Neural progenitor cell (in vitro differentiated cells): ENCODE results near the gene XPO1. TPM values are rescaled to one million over a fixed set of nuclear protein-coding genes. Genes with fewer than 3 reads are reported as not detected.

ENCODE experiments used
- DNase-seq: peaks from one replicate; pipeline ENCODE4 v3.0.0-alpha.2; 2016; ENCODE audit warnings: low spot score
- H2AFZ ChIP-seq: fragments of 200-600 bp; sonication (generic); replicated peaks from 2 replicates; pipeline ENCODE4 v1.6.1; 2016; ENCODE audit warnings: antibody characterized with exemption
- H3F3A ChIP-seq: fragments of 200-600 bp; sonication (generic); 2 replicates; pipeline ENCODE4 v1.6.1; 2016; ENCODE audit warnings: antibody characterized with exemption, low read depth
- H3K27ac ChIP-seq: fragments of 200-600 bp; sonication (generic); 2 replicates; pipeline ENCODE4 v1.5.1; 2016; ENCODE audit warnings: mild to moderate bottlenecking
- H3K27me3 ChIP-seq: fragments of 200-600 bp; sonication (generic); 2 replicates; pipeline ENCODE4 v1.6.1; 2016; ENCODE audit warnings: mild to moderate bottlenecking, moderate library complexity
- H3K36me3 ChIP-seq: fragments of 200-600 bp; sonication (generic); 2 replicates; pipeline ENCODE4 v1.5.1; 2016
- H3K4me1 ChIP-seq: fragments of 200-600 bp; sonication (generic); 2 replicates; pipeline ENCODE4 v1.6.1; 2016; ENCODE audit warnings: mixed run types
- H3K4me2 ChIP-seq: fragments of 200-600 bp; sonication (generic); 2 replicates; pipeline ENCODE4 v1.6.1; 2016
- H3K4me3 ChIP-seq: fragments of 200-600 bp; sonication (generic); 2 replicates; pipeline ENCODE4 v1.5.1; 2016
- H3K79me2 ChIP-seq: fragments of 200-600 bp; sonication (generic); 2 replicates; pipeline ENCODE4 v1.6.1; 2016; ENCODE audit warnings: low read depth
- H3K9ac ChIP-seq: fragments of 200-600 bp; sonication (generic); 2 replicates; pipeline ENCODE4 v1.6.1; 2016
- H3K9me3 ChIP-seq: fragments of 200-600 bp; sonication (generic); 2 replicates; pipeline ENCODE4 v1.5.1; 2016; ENCODE audit warnings: low read depth
- H4K20me1 ChIP-seq: fragments of 200-600 bp; sonication (generic); 2 replicates; pipeline ENCODE4 v1.6.1; 2016; ENCODE audit warnings: low read depth
- H3K27ac Mint-ChIP-seq: 3 replicates; pipeline ENCODE4 v1.8.0; 2021; ENCODE audit warnings: mixed read lengths
- H3K27me3 Mint-ChIP-seq: 2 replicates; pipeline ENCODE4 v1.8.0; 2022; ENCODE audit warnings: low read depth, mild to moderate bottlenecking, inconsistent platforms, moderate library complexity, mixed read lengths; ENCODE audit not compliant: insufficient read depth
- H3K36me3 Mint-ChIP-seq: 3 replicates; pipeline ENCODE4 v1.8.0; 2021; ENCODE audit warnings: mixed read lengths
- H3K4me1 Mint-ChIP-seq: 3 replicates; pipeline ENCODE4 v1.8.0; 2021; ENCODE audit warnings: mixed read lengths
- H3K4me3 Mint-ChIP-seq: 3 replicates; pipeline ENCODE4 v1.8.0; 2021; ENCODE audit warnings: mild to moderate bottlenecking, moderate library complexity, mixed read lengths
- H3K9me3 Mint-ChIP-seq: 3 replicates; pipeline ENCODE4 v1.8.0; 2020; ENCODE audit warnings: mixed read lengths
- CTCF ChIP-seq: fragments of 200-600 bp; sonication (generic); IDR thresholded peaks from 2 replicates; pipeline ENCODE4 v1.5.1; 2017; ENCODE audit warnings: antibody characterized with exemption, mild to moderate bottlenecking
- EZH2 ChIP-seq: fragments of 200-600 bp; sonication (generic); IDR thresholded peaks from 2 replicates; pipeline ENCODE4 v1.6.1; 2017; ENCODE audit warnings: antibody characterized with exemption, mild to moderate bottlenecking, moderate library complexity
- EZH2phosphoT487 ChIP-seq: fragments of 200-600 bp; sonication (generic); IDR thresholded peaks from 2 replicates; pipeline ENCODE4 v1.6.1; 2017; ENCODE audit warnings: antibody characterized with exemption
- total RNA-seq: library from RNA; depleted of rRNA; stranded (reverse); fragments of >200 nt; gene quantifications from 2 replicates; pipeline ENCODE4 v1.2.3, GENCODE V29; 2015; ENCODE audit warnings: low replicate concordance

The XPO1 gene
- total RNA-seq, 1 donor from 2014 or later: 681 TPM

GRCh38 chr2:61535449-61535848, 2.7 kb downstream of the XPO1 start:
- peaks cover 90% of the 10 kb centered on the region for H3K79me2 ChIP-seq
- peak overlapping the region; percentile 98 for H3K9ac ChIP-seq
- H3K4me2 ChIP-seq: peak overlapping the region; percentile 96
- peak overlapping the region; percentile 81 for H3K4me3 ChIP-seq
- H3K36me3 ChIP-seq: peaks cover 18% of the 10 kb centered on the region
- Mint-ChIP-seq H3K36me3 (peaks cover 15% of the 10 kb centered on the region), H3K4me1 (peaks cover 37% of the 10 kb centered on the region), H3K27ac (no peak overlapping the region), H3K4me3 (peak overlapping the region; percentile 99), H3K27me3 (peaks cover 7% of the 10 kb centered on the region), H3K9me3 (peaks cover 3% of the 10 kb centered on the region)
- H3K27ac ChIP-seq: no peak overlapping the region
- no peak for DNase-seq
- H2AFZ ChIP-seq: no peak overlapping the region
- peaks cover 34% of the 10 kb centered on the region for H3K4me1 ChIP-seq
- TF ChIP-seq EZH2phosphoT487 (no peak), CTCF (no peak), EZH2 (no peak)
- H3K27me3 ChIP-seq: no peaks in the 10 kb centered on the region
- H4K20me1 ChIP-seq: peaks cover 65% of the 10 kb centered on the region
- peaks cover 50% of the 10 kb centered on the region for H3F3A ChIP-seq
- no peaks in the 10 kb centered on the region for H3K9me3 ChIP-seq

- peaks cover 3% of the 10 kb centered on the region for H3K9me3 Mint-ChIP-seq
- Histone ChIP-seq H3K27ac (no peak overlapping the region), H3K36me3 (peaks cover 21% of the 10 kb centered on the region), H3K27me3 (no peaks in the 10 kb centered on the region), H3K4me3 (peak overlapping the region; percentile 81), H2AFZ (no peak overlapping the region), H3K79me2 (peaks cover 90% of the 10 kb centered on the region), H4K20me1 (peaks cover 71% of the 10 kb centered on the region), H3K4me2 (peak overlapping the region; percentile 96), H3K9me3 (no peaks in the 10 kb centered on the region), H3F3A (peaks cover 50% of the 10 kb centered on the region), H3K9ac (no peak overlapping the region), H3K4me1 (peaks cover 35% of the 10 kb centered on the region)
- no peak for TF ChIP-seq CTCF
- no peak for TF ChIP-seq EZH2phosphoT487
- TF ChIP-seq EZH2: no peak
- H3K36me3 Mint-ChIP-seq: peaks cover 15% of the 10 kb centered on the region
- H3K4me1 Mint-ChIP-seq: peaks cover 43% of the 10 kb centered on the region
- H3K27me3 Mint-ChIP-seq: peaks cover 7% of the 10 kb centered on the region
- no peak overlapping the region for H3K27ac Mint-ChIP-seq
- no peak for DNase-seq
- peak overlapping the region; percentile 99 for H3K4me3 Mint-ChIP-seq
Measured at GRCh38 chr2:61534926-61535325, 3.2 kb downstream of the XPO1 start.

- Mint-ChIP-seq H3K27ac (no peak overlapping the region), H3K36me3 (peaks cover 21% of the 10 kb centered on the region), H3K9me3 (no peaks in the 10 kb centered on the region), H3K27me3 (peaks cover 3% of the 10 kb centered on the region), H3K4me3 (peak overlapping the region; percentile 68), H3K4me1 (peaks cover 34% of the 10 kb centered on the region)
- Histone ChIP-seq H3K9ac (no peak overlapping the region), H3K4me1 (peaks cover 29% of the 10 kb centered on the region), H3K4me3 (peak overlapping the region; percentile 26), H3K27ac (peak overlapping the region; percentile 2), H3K79me2 (peaks cover 100% of the 10 kb centered on the region), H3K27me3 (no peaks in the 10 kb centered on the region), H3F3A (peaks cover 16% of the 10 kb centered on the region), H2AFZ (no peak overlapping the region), H3K4me2 (peak overlapping the region; percentile 50), H3K9me3 (no peaks in the 10 kb centered on the region), H4K20me1 (peaks cover 99% of the 10 kb centered on the region), H3K36me3 (peaks cover 25% of the 10 kb centered on the region)
- DNase-seq: no peak
- TF ChIP-seq EZH2: no peak
- no peak for TF ChIP-seq CTCF
- TF ChIP-seq EZH2phosphoT487: no peak
Measured at GRCh38 chr2:61530749-61531148, 7.4 kb downstream of the XPO1 start.
